Renal cortical epithelial cell (primary cell): Measurements from ENCODE around the gene PLVAP. TPM values are rescaled to one million over a fixed set of nuclear protein-coding genes. Genes with fewer than 3 reads are reported as not detected.

Source experiments
- DNase-seq: peaks from one replicate; pipeline ENCODE4 v3.0.0-alpha.2; 2011; ENCODE audit warnings: low read depth
- total RNA-seq: library from RNA; depleted of rRNA; stranded (reverse); fragments of >200 nt; gene quantifications from 2 replicates; pipeline ENCODE4 v1.2.3, GENCODE V29; 2014

The PLVAP gene
- total RNA-seq, 1 donor from 2014 or later: 0.10 TPM

- no peak for DNase-seq
Observed at GRCh38 chr19:17323300-17323963, 53.7 kb downstream of the PLVAP start.

GRCh38 chr19:17322854-17323253 is 54.3 kb downstream of the PLVAP start:
- DNase-seq: no peak

- DNase-seq: no peak
Observed at GRCh38 chr19:17321655-17322489, 55.3 kb downstream of the PLVAP start.

- no peak for DNase-seq
Observed at GRCh38 chr19:17320435-17320834, 56.7 kb downstream of the PLVAP start.

- DNase-seq: no peak
Observed at GRCh38 chr19:17319473-17320238, 57.5 kb downstream of the PLVAP start.

- DNase-seq: no peak
Observed at GRCh38 chr19:17318966-17319365, 58.2 kb downstream of the PLVAP start.

- no peak for DNase-seq
Observed at GRCh38 chr19:17314007-17314593, 63.0 kb downstream of the PLVAP start.

- no peak for DNase-seq
Observed at GRCh38 chr19:17312189-17313113, 64.7 kb downstream of the PLVAP start.

GRCh38 chr19:17311455-17312188 is 65.5 kb downstream of the PLVAP start:
- DNase-seq: peak; percentile 87

GRCh38 chr19:17309965-17310461 is 67.1 kb downstream of the PLVAP start:
- no peak for DNase-seq

GRCh38 chr19:17309198-17309964 is 67.8 kb downstream of the PLVAP start, which contains the start of gene DDA1:
DDA1 (plus strand) TSS chr19:17309563; CDS start chr19:17309655, 92 bp downstream.
- DNase-seq: peak; percentile 99

GRCh38 chr19:17307876-17308377 is 69.2 kb downstream of the PLVAP start:
- no peak for DNase-seq

- no peak for DNase-seq
Observed at GRCh38 chr19:17306285-17306714, 70.8 kb downstream of the PLVAP start.

- peak; percentile 98 for DNase-seq
Observed at GRCh38 chr19:17305517-17306284, 71.4 kb downstream of the PLVAP start, which contains the start of gene MRPL34. MRPL34 (plus strand) TSS chr19:17305872; CDS start chr19:17305893, 21 bp downstream.

GRCh38 chr19:17305216-17305516 is 72.0 kb downstream of the PLVAP start:
- no peak for DNase-seq

GRCh38 chr19:17304386-17305215 is 72.5 kb downstream of the PLVAP start:
- DNase-seq: no peak

- DNase-seq: no peak
Observed at GRCh38 chr19:17303940-17304267, 73.2 kb downstream of the PLVAP start.
